Measurements from ENCODE around the gene CCNT2. TPM values are rescaled to one million over a fixed set of nuclear protein-coding genes. Genes with fewer than 3 reads are reported as not detected.

CCNT2 gene
- total RNA-seq, 4 donors from 2014 or later = 34.6 to 41.3 (median 38.7) TPM

DNA sequence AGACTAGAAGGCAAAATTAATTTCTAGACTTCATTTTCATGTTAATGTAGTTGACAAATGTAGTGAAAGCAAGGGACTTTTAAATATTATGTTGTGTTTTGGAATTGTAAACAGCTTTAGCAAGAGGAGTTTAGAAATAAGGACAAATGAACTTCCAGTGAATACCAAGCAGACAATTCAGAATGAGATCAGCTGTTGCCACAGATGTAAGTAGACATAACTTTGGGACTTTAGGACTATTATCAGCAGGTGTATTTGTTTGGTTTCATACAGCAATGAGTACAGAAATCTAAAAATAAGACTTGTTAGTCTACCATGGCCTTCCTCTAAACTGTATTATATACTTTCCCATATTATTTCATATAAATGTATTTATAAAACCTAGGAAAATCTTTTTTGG lies 34.2 kb upstream of the CCNT2 start:
- TF ChIP-seq, protein P1, sequence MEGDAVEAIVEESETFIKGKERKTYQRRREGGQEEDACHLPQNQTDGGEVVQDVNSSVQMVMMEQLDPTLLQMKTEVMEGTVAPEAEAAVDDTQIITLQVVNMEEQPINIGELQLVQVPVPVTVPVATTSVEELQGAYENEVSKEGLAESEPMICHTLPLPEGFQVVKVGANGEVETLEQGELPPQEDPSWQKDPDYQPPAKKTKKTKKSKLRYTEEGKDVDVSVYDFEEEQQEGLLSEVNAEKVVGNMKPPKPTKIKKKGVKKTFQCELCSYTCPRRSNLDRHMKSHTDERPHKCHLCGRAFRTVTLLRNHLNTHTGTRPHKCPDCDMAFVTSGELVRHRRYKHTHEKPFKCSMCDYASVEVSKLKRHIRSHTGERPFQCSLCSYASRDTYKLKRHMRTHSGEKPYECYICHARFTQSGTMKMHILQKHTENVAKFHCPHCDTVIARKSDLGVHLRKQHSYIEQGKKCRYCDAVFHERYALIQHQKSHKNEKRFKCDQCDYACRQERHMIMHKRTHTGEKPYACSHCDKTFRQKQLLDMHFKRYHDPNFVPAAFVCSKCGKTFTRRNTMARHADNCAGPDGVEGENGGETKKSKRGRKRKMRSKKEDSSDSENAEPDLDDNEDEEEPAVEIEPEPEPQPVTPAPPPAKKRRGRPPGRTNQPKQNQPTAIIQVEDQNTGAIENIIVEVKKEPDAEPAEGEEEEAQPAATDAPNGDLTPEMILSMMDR (IDR thresholded peaks at IDR 0.05; ENCODE audit: low read depth) = no peak

DNA sequence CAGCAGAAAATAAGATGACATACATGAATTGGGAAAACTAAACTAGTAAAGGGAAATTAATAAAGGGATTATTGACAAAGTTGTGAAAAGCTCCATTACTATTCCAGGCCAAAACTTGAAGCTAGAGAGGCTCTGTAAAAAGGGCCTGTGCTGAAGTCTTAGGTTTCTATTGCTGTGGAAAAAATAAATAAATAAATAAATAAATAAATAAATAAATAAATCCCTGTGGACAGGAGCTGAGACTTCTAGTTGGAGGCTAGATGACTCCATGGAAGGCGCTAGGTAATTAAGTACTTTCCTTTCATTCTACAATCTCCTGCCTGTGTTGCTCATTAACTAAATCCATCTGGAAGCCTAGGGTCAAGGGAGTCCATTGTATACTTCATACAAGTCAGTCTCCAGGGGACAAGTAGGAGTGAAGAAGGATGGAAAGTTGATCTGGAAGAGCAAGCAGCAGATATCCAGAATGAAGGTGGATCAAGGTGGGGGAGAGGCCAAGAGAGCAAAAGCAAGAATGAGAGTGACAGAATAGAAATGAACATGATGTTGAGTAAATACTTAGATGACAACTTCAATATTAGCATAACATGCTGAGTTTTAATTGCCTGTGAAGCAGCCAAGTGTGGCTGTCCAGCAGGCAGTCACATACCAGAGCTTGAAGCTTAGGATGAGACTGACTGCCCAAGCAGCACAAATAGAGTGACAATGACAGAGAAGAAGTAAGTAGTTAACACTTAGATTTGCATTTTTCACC lies 26.2 kb upstream of the CCNT2 start:
- TF ChIP-seq, protein P1 (IDR thresholded peaks at IDR 0.05; ENCODE audit: low read depth) = no peak

DNA sequence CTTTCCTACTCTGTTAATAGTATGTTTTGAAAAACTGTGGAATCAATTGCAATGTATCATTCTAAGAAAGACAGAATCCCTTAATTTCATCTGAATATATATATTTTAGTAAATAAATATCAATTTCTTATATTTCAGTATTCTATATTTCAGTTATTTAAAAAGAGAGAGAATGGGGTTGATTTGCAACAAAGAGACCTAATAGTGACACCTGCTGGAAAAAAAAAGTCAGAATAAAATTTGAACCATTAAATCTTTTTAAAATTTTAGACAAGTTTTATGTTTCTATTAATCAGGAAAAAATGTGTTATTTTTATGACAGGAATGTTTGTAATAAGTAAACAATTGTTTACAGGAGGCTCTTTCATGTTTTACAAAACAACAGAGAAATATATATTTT lies 20.7 kb upstream of the CCNT2 start:
- TF ChIP-seq, protein P1 (IDR thresholded peaks at IDR 0.05; ENCODE audit: low read depth) = no peak

DNA sequence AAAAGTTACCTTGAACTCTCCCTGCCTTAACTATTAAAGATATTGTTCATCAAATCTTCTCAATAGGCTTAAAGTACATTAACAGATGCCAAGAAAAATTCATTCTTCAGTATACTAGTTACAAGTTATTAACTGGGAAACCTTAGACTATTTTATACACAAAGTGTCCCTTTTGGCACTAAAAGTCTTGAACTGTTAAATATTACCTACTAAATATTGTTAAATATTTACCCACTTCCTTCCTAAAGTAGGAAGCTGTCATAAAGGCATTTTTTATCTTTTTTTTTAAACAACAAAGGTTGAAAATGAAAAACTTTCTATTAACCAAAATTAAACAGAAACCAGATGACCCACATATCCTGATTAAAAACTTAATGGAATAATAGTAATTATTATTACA lies 19.4 kb upstream of the CCNT2 start:
- TF ChIP-seq, protein P1 (IDR thresholded peaks at IDR 0.05; ENCODE audit: low read depth) = no peak

DNA sequence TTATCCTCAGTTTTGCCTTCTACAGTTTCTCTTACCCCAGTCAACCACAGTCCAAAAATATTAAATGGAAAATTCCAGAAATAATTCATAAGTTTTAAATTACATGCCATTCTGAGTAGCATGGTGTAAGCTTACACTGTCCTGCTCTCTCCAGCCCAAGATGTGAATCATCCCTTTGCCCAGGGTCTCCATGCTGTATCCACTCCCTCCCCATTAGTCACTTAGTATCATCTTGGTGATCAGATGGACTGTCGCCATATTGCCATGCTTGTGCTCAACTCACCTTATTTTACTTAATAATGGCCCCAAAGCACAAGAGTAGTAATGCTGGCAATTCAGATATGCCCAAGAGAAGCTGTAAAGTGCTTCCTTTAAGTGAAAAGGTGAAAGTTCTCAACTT lies 18.5 kb upstream of the CCNT2 start:
- TF ChIP-seq, protein P1 (IDR thresholded peaks at IDR 0.05; ENCODE audit: low read depth) = no peak

DNA sequence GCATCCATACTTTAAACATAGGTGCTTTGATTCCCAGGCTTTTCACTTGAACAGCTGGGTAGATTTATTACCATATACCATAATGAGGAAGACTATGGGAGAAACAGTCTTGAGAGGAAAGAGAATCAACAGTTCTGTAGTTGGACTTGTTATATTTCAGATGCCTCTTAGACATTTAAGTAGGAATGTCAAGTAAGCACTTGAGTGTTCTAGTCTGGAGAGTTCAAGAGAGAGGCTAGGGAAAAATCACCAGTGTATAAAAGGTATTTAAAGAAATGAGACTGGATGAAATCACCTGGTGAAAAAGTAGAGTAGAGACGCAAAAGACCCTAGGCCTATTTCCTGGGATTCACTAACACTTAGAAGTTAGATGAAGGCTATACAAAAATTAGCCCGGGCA lies 13.5 kb upstream of the CCNT2 start:
- TF ChIP-seq, protein P1 (IDR thresholded peaks at IDR 0.05; ENCODE audit: low read depth) = no peak

DNA sequence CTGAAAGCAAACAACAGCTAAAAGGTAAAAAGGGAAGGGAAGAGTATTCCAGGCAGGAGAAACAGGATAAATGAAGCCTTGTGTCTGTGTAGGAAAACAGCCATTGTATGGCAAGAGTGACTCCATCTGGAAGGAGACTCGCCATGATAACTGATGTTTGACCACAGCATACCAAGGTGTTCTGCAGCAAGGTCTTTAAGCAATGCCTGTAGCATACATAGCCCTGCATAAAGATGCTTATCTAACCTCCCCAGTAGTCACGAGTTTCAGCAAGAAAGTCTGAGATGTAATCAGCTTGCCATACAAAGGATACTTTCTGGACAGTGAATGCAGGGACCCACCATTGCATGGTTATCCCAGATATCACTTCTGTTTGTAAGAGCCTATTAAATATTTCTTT lies 11.9 kb upstream of the CCNT2 start:
- TF ChIP-seq, protein P1 (IDR thresholded peaks at IDR 0.05; ENCODE audit: low read depth) = no peak
